T-cell (primary cell): ENCODE data around the gene ADAMTSL2. TPM values are rescaled to one million over a fixed set of nuclear protein-coding genes. Genes with fewer than 3 reads are reported as not detected.

Experiments
- ATAC-seq, 4 experiments: fragments of 200-7000 bp in 3 of 4; fragments of 150-1000 bp in 1 of 4; cut with Tn5 transposase; replicated peaks in 1 of 4; 1 replicate in 3 of 4; 2 replicates in 1 of 4; pipeline ENCODE4 v1.10.0; 2021; ENCODE audit warnings: moderate library complexity in 3 of 4, mild to moderate bottlenecking in 2 of 4, moderate number of reproducible peaks in 1 of 4
- CTCF ChIA-PET, 2 donors: fragments of 300-600 bp; sonication (Branson Sonifier 250); formaldehyde crosslinking; loops; one replicate each; lab custom pipeline; 2022; ENCODE audit warnings: antibody characterized with exemption in 2 of 2; lab: Charles Lee
- POLR2A ChIA-PET, 2 donors: fragments of 300-600 bp; sonication (Branson Sonifier 250); formaldehyde crosslinking; loops; one replicate each; lab custom pipeline; 2022; ENCODE audit warnings: antibody characterized with exemption in 2 of 2; lab: Charles Lee
- DNase-seq, 35 experiments: peaks; one replicate each; pipeline versions ENCODE4 v3.0.0 to v3.0.0-alpha.2; 2013 to 2023
- H3K27ac ChIP-seq: one replicate; pipeline ENCODE4 v1.5.1; 2013; ENCODE audit warnings: low read length
- H3K27me3 ChIP-seq, 2 experiments: replicated peaks in 1 of 2; 1 replicate in 1 of 2; 2 replicates in 1 of 2; pipeline versions ENCODE4 v1.6.1 to v1.7.0; 2013; ENCODE audit warnings: low read length in 1 of 2, mixed read lengths in 1 of 2; ENCODE audit not compliant: control insufficient read depth in 2 of 2, insufficient read depth in 2 of 2; ENCODE audit errors: extremely low read depth in 1 of 2
- H3K36me3 ChIP-seq, 2 donors: 1 replicate in 1 of 2; 2 replicates in 1 of 2; pipeline versions ENCODE4 v1.6.1 to v1.7.0; 2013; ENCODE audit warnings: low read length in 1 of 2; ENCODE audit not compliant: control insufficient read depth in 2 of 2, insufficient read depth in 1 of 2; ENCODE audit errors: extremely low read depth in 1 of 2
- H3K4me1 ChIP-seq, 2 experiments: 1 replicate in 1 of 2; 2 replicates in 1 of 2; pipeline versions ENCODE4 v1.6.1 to v1.7.0; 2013; ENCODE audit warnings: low read length in 2 of 2, mixed read lengths in 1 of 2; ENCODE audit not compliant: insufficient read depth in 2 of 2, control insufficient read depth in 1 of 2; ENCODE audit errors: extremely low read depth in 1 of 2
- H3K4me3 ChIP-seq, 2 donors: 1 replicate in 1 of 2; 2 replicates in 1 of 2; pipeline versions ENCODE4 v1.5.1 to v1.7.0; 2013; ENCODE audit warnings: mild to moderate bottlenecking in 2 of 2, low read length in 1 of 2, moderate library complexity in 1 of 2; ENCODE audit not compliant: control insufficient read depth in 1 of 2; ENCODE audit errors: extremely low read depth in 1 of 2
- H3K9me3 ChIP-seq: 2 replicates; pipeline ENCODE4 v1.7.0; 2013
- H3K27ac Mint-ChIP-seq, 2 donors: one replicate each; pipeline ENCODE4 v1.8.0; 2020 to 2021; ENCODE audit warnings: mild to moderate bottlenecking in 2 of 2, mixed read lengths in 2 of 2
- H3K27me3 Mint-ChIP-seq, 2 donors: one replicate each; pipeline ENCODE4 v1.8.0; 2021 to 2022; ENCODE audit warnings: mixed read lengths in 2 of 2
- H3K36me3 Mint-ChIP-seq: one replicate; pipeline ENCODE4 v1.8.0; 2021; ENCODE audit warnings: mixed read lengths
- H3K4me1 Mint-ChIP-seq, 3 donors: one replicate each; pipeline ENCODE4 v1.8.0; 2020 to 2022; ENCODE audit warnings: mixed read lengths in 3 of 3, mild to moderate bottlenecking in 1 of 3
- H3K4me3 Mint-ChIP-seq, 3 donors: one replicate each; pipeline ENCODE4 v1.8.0; 2020 to 2022; ENCODE audit warnings: mild to moderate bottlenecking in 3 of 3, mixed read lengths in 3 of 3, moderate library complexity in 3 of 3
- H3K9me3 Mint-ChIP-seq, 3 donors: one replicate each; pipeline ENCODE4 v1.8.0; 2020 to 2022; ENCODE audit warnings: mixed read lengths in 3 of 3
- WGBS: methylation state at CpG from one replicate; pipeline ENCODE4 v1.1.5; 2013; ENCODE audit warnings: missing lambda C conversion rate; ENCODE audit not compliant: insufficient coverage; 5-methylcytosine and 5-hydroxymethylcytosine counted together
- total RNA-seq, 35 experiments: library from RNA in 6 of 35; stranded (reverse) in 6 of 35; fragments of 120-200 nt in 1 of 35; gene quantifications; one replicate each; pipeline versions ENCODE4 v1.2.1 to v1.2.4 and lab custom pipeline; 2013 to 2026

Gene ADAMTSL2
- total RNA-seq, 5 donors from 2014 or later (not counting 1 experiment from before 2014, with no cell fraction given), result 0.16 to 0.76 (median 0.53) TPM

- Mint-ChIP-seq H3K4me1 (peaks cover 11 to 12% (median 12%) of the 10 kb centered on the region in 3 donors), H3K9me3 (no peaks in the 10 kb centered on the region), H3K27me3 (peaks cover 26 to 33% of the 10 kb centered on the region in 2 donors), H3K27ac (no peak overlapping the region), H3K4me3 (no peak overlapping the region), H3K36me3 (no peaks in the 10 kb centered on the region)
- ChIA-PET CTCF (no interaction called here), POLR2A (no interaction called here)
- Histone ChIP-seq H3K27ac (no peak overlapping the region), H3K36me3 (no peaks in the 10 kb centered on the region), H3K4me1 (peaks cover 3 to 11% of the 10 kb centered on the region in 2 experiments), H3K4me3 (no peak overlapping the region), H3K9me3 (no peaks in the 10 kb centered on the region), H3K27me3 (peaks cover 0 to 39% of the 10 kb centered on the region in 2 experiments)
- DNase-seq (no peak), ATAC-seq (no peak)
- WGBS, result 84% methylated on average over 7 of the region's 10 CpGs
Observed at GRCh38 chr9:133614056-133614455, 79.6 kb downstream of the ADAMTSL2 start.

DNA sequence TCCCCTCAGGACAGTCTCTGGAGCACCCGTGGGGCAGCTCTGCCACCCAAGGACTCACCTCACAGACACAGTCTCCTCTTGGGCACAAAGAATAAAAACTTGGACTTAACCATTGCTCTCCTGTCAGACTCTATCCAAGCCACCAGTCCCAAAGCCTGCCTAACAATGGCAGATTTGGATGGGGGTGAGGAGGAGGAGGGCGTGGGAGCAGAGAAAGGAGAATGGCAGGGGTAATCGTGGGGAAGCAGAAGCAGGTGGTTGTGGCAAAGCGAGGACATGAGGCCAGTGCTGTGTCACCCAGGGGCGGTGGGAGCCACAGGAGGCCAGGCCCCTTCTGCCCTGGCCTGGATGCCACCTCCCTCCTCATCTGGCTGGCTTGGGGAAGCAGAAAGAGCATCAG is 80.2 kb downstream of the ADAMTSL2 start:
- POLR2A ChIA-PET, result no interaction called here
- Mint-ChIP-seq H3K9me3 (no peaks in the 10 kb centered on the region), H3K27me3 (peaks cover 23 to 30% of the 10 kb centered on the region in 2 donors), H3K36me3 (no peaks in the 10 kb centered on the region), H3K4me3 (no peak overlapping the region), H3K27ac (no peak overlapping the region), H3K4me1 (peaks cover 14 to 17% (median 14%) of the 10 kb centered on the region in 3 donors)
- WGBS, result 73% methylated on average over 3 of the region's 5 CpGs
- no peak for DNase-seq
- Histone ChIP-seq H3K27ac (no peak overlapping the region), H3K9me3 (no peaks in the 10 kb centered on the region), H3K4me1 (peaks cover 9 to 10% of the 10 kb centered on the region in 2 experiments), H3K4me3 (no peak overlapping the region), H3K36me3 (no peaks in the 10 kb centered on the region), H3K27me3 (peaks cover 0 to 36% of the 10 kb centered on the region in 2 experiments)
- CTCF ChIA-PET, result no interaction called here
- ATAC-seq, result no peak

DNA sequence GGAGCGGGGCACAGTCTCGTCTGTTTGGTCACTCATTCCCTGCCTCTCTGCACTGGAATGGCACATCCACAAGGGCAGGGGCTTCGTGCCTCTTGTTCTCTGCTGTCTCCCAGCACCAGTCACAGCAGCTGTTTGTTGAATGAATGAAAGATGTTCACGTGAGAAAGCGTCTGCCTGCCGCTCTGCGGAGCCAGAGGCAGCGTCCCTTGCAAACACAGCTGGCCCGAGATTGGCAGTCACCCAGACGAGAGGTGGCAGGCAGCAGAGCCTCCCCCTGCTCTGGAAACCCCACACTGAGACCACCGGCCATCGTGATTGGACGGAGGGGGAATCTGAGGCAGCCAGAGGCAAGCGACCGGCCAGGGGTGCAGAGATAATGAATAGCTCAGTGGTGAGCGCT is 80.7 kb downstream of the ADAMTSL2 start:
- CTCF ChIA-PET, result no interaction called here
- Mint-ChIP-seq H3K9me3 (no peaks in the 10 kb centered on the region), H3K27me3 (peaks cover 19 to 26% of the 10 kb centered on the region in 2 donors), H3K4me1 (peaks cover 18 to 22% (median 18%) of the 10 kb centered on the region in 3 donors), H3K36me3 (no peaks in the 10 kb centered on the region), H3K27ac (no peak overlapping the region), H3K4me3 (no peak overlapping the region)
- Histone ChIP-seq H3K36me3 (no peaks in the 10 kb centered on the region), H3K4me3 (no peak overlapping the region), H3K27ac (no peak overlapping the region), H3K27me3 (peaks cover 0 to 31% of the 10 kb centered on the region in 2 experiments), H3K9me3 (no peaks in the 10 kb centered on the region), H3K4me1 (peaks cover 11 to 13% of the 10 kb centered on the region in 2 experiments)
- WGBS, result 82% methylated on average over 13 of the region's 16 CpGs
- ATAC-seq (no peak), DNase-seq (no peak)
- POLR2A ChIA-PET, result no interaction called here

GRCh38 chr9:133615606-133616188 is 81.2 kb downstream of the ADAMTSL2 start:
- Mint-ChIP-seq H3K9me3 (no peaks in the 10 kb centered on the region), H3K36me3 (no peaks in the 10 kb centered on the region), H3K4me1 (peaks cover 21 to 28% (median 22%) of the 10 kb centered on the region in 3 donors), H3K27ac (no peak overlapping the region), H3K27me3 (peaks cover 15 to 20% of the 10 kb centered on the region in 2 donors), H3K4me3 (no peak overlapping the region)
- DNase-seq (no peak), ATAC-seq (no peak)
- Histone ChIP-seq H3K4me3 (no peak overlapping the region), H3K4me1 (peaks cover 16% of the 10 kb centered on the region in 2 experiments), H3K27ac (no peak overlapping the region), H3K27me3 (peaks cover 0 to 26% of the 10 kb centered on the region in 2 experiments), H3K9me3 (no peaks in the 10 kb centered on the region), H3K36me3 (no peaks in the 10 kb centered on the region)
- ChIA-PET POLR2A (no interaction called here), CTCF (no interaction called here)
- WGBS, result 76% methylated on average over 13 of the region's 13 CpGs

GRCh38 chr9:133616643-133617405 is 82.3 kb downstream of the ADAMTSL2 start:
- H3K36me3 Mint-ChIP-seq, result no peaks in the 10 kb centered on the region
- H3K9me3 ChIP-seq, result no peaks in the 10 kb centered on the region
- peaks cover 30 to 39% (median 32%) of the 10 kb centered on the region in 3 donors for H3K4me1 Mint-ChIP-seq
- H3K4me3 ChIP-seq, result no peak overlapping the region
- peaks cover 22 to 27% of the 10 kb centered on the region in 2 experiments for H3K4me1 ChIP-seq
- 89% methylated on average over 11 of the region's 13 CpGs for WGBS
- H3K27ac Mint-ChIP-seq, result no peak overlapping the region
- H3K27ac ChIP-seq, result no peak overlapping the region
- ChIA-PET POLR2A (no interaction called here), CTCF (no interaction called here)
- ATAC-seq, result no peak
- no peak overlapping the region for H3K4me3 Mint-ChIP-seq
- H3K36me3 ChIP-seq, result no peaks in the 10 kb centered on the region
- H3K27me3 Mint-ChIP-seq, result peaks cover 4 to 14% of the 10 kb centered on the region in 2 donors
- no peaks in the 10 kb centered on the region for H3K9me3 Mint-ChIP-seq
- no peak for DNase-seq
- H3K27me3 ChIP-seq, result peaks cover 0 to 26% of the 10 kb centered on the region in 2 experiments

DNA sequence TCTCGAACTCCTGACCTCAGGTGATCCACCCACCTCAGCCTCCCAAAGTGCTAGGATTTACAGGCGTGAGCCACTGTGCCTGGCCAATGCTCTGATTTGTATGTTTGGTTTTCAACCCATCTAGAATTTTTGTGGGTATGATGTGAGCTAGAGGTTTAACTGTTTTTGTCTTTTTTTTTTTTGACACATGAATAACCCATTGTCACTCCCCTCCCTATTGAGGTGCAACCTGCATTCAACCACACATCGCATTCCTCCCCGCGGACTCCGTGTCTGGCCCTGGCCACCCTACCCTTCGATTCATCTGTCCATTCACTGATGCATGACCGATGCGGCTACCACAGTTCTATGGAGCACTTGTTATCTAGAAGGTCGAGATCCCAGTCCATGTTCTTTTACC is 84.2 kb downstream of the ADAMTSL2 start:
- no peak overlapping the region for H3K27ac ChIP-seq
- H3K4me1 Mint-ChIP-seq, result peaks cover 39 to 53% (median 43%) of the 10 kb centered on the region in 3 donors
- DNase-seq, result no peak

More for the DNA sequence above, 84.2 kb downstream of the ADAMTSL2 start:
- no peak for ATAC-seq
- 75% methylated on average over 7 of the region's 10 CpGs for WGBS
- Histone ChIP-seq H3K4me3 (no peak overlapping the region), H3K36me3 (no peaks in the 10 kb centered on the region), H3K4me1 (peaks cover 36 to 37% of the 10 kb centered on the region in 2 experiments), H3K9me3 (no peaks in the 10 kb centered on the region), H3K27me3 (peaks cover 0 to 24% of the 10 kb centered on the region in 2 experiments)
- no peak overlapping the region for H3K27ac Mint-ChIP-seq
- H3K4me3 Mint-ChIP-seq, result no peak overlapping the region
- no peaks in the 10 kb centered on the region for H3K36me3 Mint-ChIP-seq
- ChIA-PET POLR2A (no interaction called here), CTCF (no interaction called here)
- H3K9me3 Mint-ChIP-seq, result no peaks in the 10 kb centered on the region
- peaks cover 0 to 5% of the 10 kb centered on the region in 2 donors for H3K27me3 Mint-ChIP-seq
